H9 (cell line): Measurements from ENCODE around the gene C1orf116. TPM values are rescaled to one million over a fixed set of nuclear protein-coding genes. Genes with fewer than 3 reads are reported as not detected.

Experiments used
- DNase-seq: peaks from one replicate; pipeline ENCODE4 v3.0.0-alpha.2; 2017
- H2AFZ ChIP-seq: one replicate; pipeline ENCODE4 v1.6.1; 2013; ENCODE audit warnings: mild to moderate bottlenecking, low read length, control low read depth, moderate library complexity
- H2AK5ac ChIP-seq: 2 replicates; pipeline ENCODE4 v1.6.1; 2013; ENCODE audit warnings: low read length, control low read depth, mixed read lengths; ENCODE audit not compliant: insufficient read length
- H2BK120ac ChIP-seq: one replicate; pipeline ENCODE4 v1.6.1; 2013; ENCODE audit warnings: low read depth, mild to moderate bottlenecking, low read length, control low read depth, inconsistent platforms; ENCODE audit not compliant: poor library complexity, severe bottlenecking
- H2BK12ac ChIP-seq: 2 replicates; pipeline ENCODE4 v1.6.1; 2013; ENCODE audit warnings: low read length, control low read depth, mixed read lengths, low read depth; ENCODE audit not compliant: insufficient read length
- H2BK15ac ChIP-seq: 2 replicates; pipeline ENCODE4 v1.6.1; 2013; ENCODE audit warnings: low read depth, low read length, control low read depth
- H2BK20ac ChIP-seq: one replicate; pipeline ENCODE4 v1.6.1; 2013; ENCODE audit warnings: low read depth, mild to moderate bottlenecking, low read length, control low read depth, inconsistent platforms; ENCODE audit not compliant: poor library complexity, severe bottlenecking
- H2BK5ac ChIP-seq: 2 replicates; pipeline ENCODE4 v1.6.1; 2013; ENCODE audit warnings: low read length, control low read depth, mixed read lengths; ENCODE audit not compliant: insufficient read length
- H3K14ac ChIP-seq: 2 replicates; pipeline ENCODE4 v1.6.1; 2013; ENCODE audit warnings: low read length, control low read depth; ENCODE audit not compliant: insufficient read depth
- H3K18ac ChIP-seq: 2 replicates; pipeline ENCODE4 v1.6.1; 2013; ENCODE audit warnings: low read depth, mild to moderate bottlenecking, mixed read lengths, low read length, control low read depth; ENCODE audit not compliant: insufficient read length
- H3K23ac ChIP-seq: 2 replicates; pipeline ENCODE4 v1.6.1; 2013; ENCODE audit warnings: low read length, control low read depth, mixed read lengths, low read depth; ENCODE audit not compliant: insufficient read length
- H3K23me2 ChIP-seq: 2 replicates; pipeline ENCODE4 v1.6.1; 2013; ENCODE audit warnings: low read depth, mild to moderate bottlenecking, mixed read lengths, low read length, control low read depth; ENCODE audit not compliant: insufficient read length, poor library complexity, severe bottlenecking
- H3K27ac ChIP-seq: 2 replicates; pipeline ENCODE4 v1.5.1; 2013; ENCODE audit warnings: low read length, control low read depth, mixed read lengths, low read depth; ENCODE audit not compliant: insufficient read length
- H3K27me3 ChIP-seq: 2 replicates; pipeline ENCODE4 v1.6.1; 2013; ENCODE audit warnings: low read length, control low read depth, inconsistent platforms; ENCODE audit not compliant: insufficient read depth
- H3K4ac ChIP-seq: 2 replicates; pipeline ENCODE4 v1.6.1; 2013; ENCODE audit warnings: low read depth, mild to moderate bottlenecking, control low read depth, inconsistent platforms, low read length, moderate library complexity
- H3K4me1 ChIP-seq: 2 replicates; pipeline ENCODE4 v1.6.1; 2013; ENCODE audit warnings: low read length, control low read depth, inconsistent platforms; ENCODE audit not compliant: insufficient read depth
- H3K4me2 ChIP-seq: 2 replicates; pipeline ENCODE4 v1.6.1; 2013; ENCODE audit warnings: low read length, control low read depth, mixed read lengths; ENCODE audit not compliant: insufficient read length, insufficient read depth
- H3K56ac ChIP-seq: 2 replicates; pipeline ENCODE4 v1.6.1; 2013; ENCODE audit warnings: low read depth, mild to moderate bottlenecking, mixed read lengths, low read length, control low read depth; ENCODE audit not compliant: insufficient read length
- H3K79me1 ChIP-seq: 2 replicates; pipeline ENCODE4 v1.6.1; 2013; ENCODE audit warnings: low read depth, mild to moderate bottlenecking, moderate library complexity, low read length, control low read depth, inconsistent platforms; ENCODE audit not compliant: insufficient read depth, poor library complexity, severe bottlenecking
- H3K79me2 ChIP-seq: 2 replicates; pipeline ENCODE4 v1.6.1; 2013; ENCODE audit warnings: low read length, control low read depth, inconsistent platforms; ENCODE audit not compliant: insufficient read depth
- H3K9ac ChIP-seq: 2 replicates; pipeline ENCODE4 v1.6.1; 2013; ENCODE audit warnings: low read length, control low read depth, mixed read lengths; ENCODE audit not compliant: insufficient read length; ENCODE audit errors: extremely low read depth
- H3K9me3 ChIP-seq: one replicate; pipeline ENCODE4 v1.6.1; 2013; ENCODE audit warnings: low read depth, low read length, inconsistent platforms; ENCODE audit not compliant: control insufficient read depth
- H3T11ph ChIP-seq: one replicate; pipeline ENCODE4 v1.6.1; 2013; ENCODE audit warnings: mild to moderate bottlenecking, low read length, control low read depth, inconsistent platforms
- H4K20me1 ChIP-seq: one replicate; pipeline ENCODE4 v1.6.1; 2013; ENCODE audit not compliant: control insufficient read depth, insufficient read length, insufficient read depth
- H4K5ac ChIP-seq: 2 replicates; pipeline ENCODE4 v1.6.1; 2013; ENCODE audit warnings: low read depth, mild to moderate bottlenecking, mixed read lengths, low read length, control low read depth; ENCODE audit not compliant: insufficient read length
- H4K8ac ChIP-seq: replicated peaks from 2 replicates; pipeline ENCODE4 v1.6.1; 2013; ENCODE audit warnings: low read length, control low read depth, mixed read lengths, low read depth; ENCODE audit not compliant: insufficient read length
- H4K91ac ChIP-seq: 2 replicates; pipeline ENCODE4 v1.6.1; 2013; ENCODE audit warnings: low read depth, mild to moderate bottlenecking, moderate library complexity, mixed read lengths, low read length, control low read depth; ENCODE audit not compliant: insufficient read length
- H3K27ac Mint-ChIP-seq, 3 experiments: 2 replicates in 2 of 3; 3 replicates in 1 of 3; pipeline ENCODE4 v1.8.0; 2020 to 2021; ENCODE audit warnings: mixed read lengths in 3 of 3, mild to moderate bottlenecking in 1 of 3, moderate library complexity in 1 of 3
- H3K27me3 Mint-ChIP-seq: 2 replicates; pipeline ENCODE4 v1.8.0; 2021; ENCODE audit warnings: low read depth, mild to moderate bottlenecking, moderate library complexity, mixed read lengths
- H3K36me3 Mint-ChIP-seq, 3 experiments: 2 replicates in 2 of 3; 3 replicates in 1 of 3; pipeline ENCODE4 v1.8.0; 2020 to 2021; ENCODE audit warnings: low read depth in 3 of 3, mixed read lengths in 3 of 3; ENCODE audit not compliant: insufficient read depth in 1 of 3
- H3K4me1 Mint-ChIP-seq, 2 experiments: 2 replicates each; pipeline ENCODE4 v1.8.0; 2020; ENCODE audit warnings: mixed read lengths in 2 of 2
- H3K4me3 Mint-ChIP-seq, 2 experiments: 2 replicates in 1 of 2; 3 replicates in 1 of 2; pipeline ENCODE4 v1.8.0; 2020 to 2021; ENCODE audit warnings: mild to moderate bottlenecking in 2 of 2, mixed read lengths in 2 of 2, moderate library complexity in 1 of 2
- H3K9me3 Mint-ChIP-seq, 2 experiments: 2 replicates in 1 of 2; 3 replicates in 1 of 2; pipeline ENCODE4 v1.8.0; 2020; ENCODE audit warnings: mild to moderate bottlenecking in 2 of 2, mixed read lengths in 2 of 2, moderate library complexity in 1 of 2
- WGBS: extraction: QIAGEN DNeasy Blood & Tissue Kit; methylation state at CpG from one replicate; pipeline ENCODE4 v1.1.7; 2013; ENCODE audit warnings: missing lambda C conversion rate, low lambda C conversion rate, mixed read lengths; ENCODE audit not compliant: insufficient read length; ENCODE audit errors: extremely low coverage; 5-methylcytosine and 5-hydroxymethylcytosine counted together
- total RNA-seq: library from RNA; stranded (reverse); gene quantifications from 2 replicates; pipeline ENCODE4 v1.2.1, GENCODE V29; 2021
- TF ChIP-seq, protein P1 (sequence below): fragments of 200-600 bp; sonication (generic); conservative IDR thresholded peaks from 3 replicates; pipeline ENCODE4 v1.8.0; 2021; ENCODE audit warnings: antibody characterized with exemption, mild to moderate bottlenecking

Gene C1orf116
- total RNA-seq, 1 experiment from 2014 or later: 0.48 TPM

DNA sequence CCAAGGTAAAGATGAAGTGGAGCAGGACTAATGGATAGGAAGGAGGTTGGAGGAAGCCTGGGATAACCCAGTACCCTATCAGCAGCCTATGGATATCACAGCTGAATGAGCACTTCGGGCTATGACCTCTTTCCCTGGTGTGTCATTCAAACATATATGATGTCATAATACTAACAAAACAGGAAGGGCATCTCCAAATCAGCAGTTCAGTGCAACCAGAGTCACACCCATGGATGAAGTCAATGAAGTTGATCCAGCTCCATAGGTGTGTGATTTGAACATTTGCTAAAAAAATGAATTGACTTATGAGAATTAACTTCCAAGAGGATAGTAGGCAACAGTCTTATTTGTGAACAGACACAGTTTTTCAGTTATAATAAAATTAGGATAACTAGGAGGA lies 1.7 kb upstream of the C1orf116 start:
- Histone ChIP-seq H3K4ac (no peak overlapping the region), H4K91ac (no peak overlapping the region), H3K9ac (no peak overlapping the region), H3K23me2 (no peaks in the 10 kb centered on the region), H3K4me1 (peaks cover 20% of the 10 kb centered on the region), H3K56ac (no peak overlapping the region), H4K5ac (no peak overlapping the region), H3K9me3 (no peaks in the 10 kb centered on the region), H3K79me1 (no peaks in the 10 kb centered on the region), H2BK15ac (no peak overlapping the region), H3K18ac (no peak overlapping the region), H4K8ac (no peak overlapping the region), H2BK20ac (no peak overlapping the region), H3K79me2 (no peaks in the 10 kb centered on the region; the same call in 1 of the 2 replicates), H2AK5ac (no peak overlapping the region), H3K4me2 (no peak overlapping the region), H3K23ac (no peak overlapping the region), H2BK120ac (no peak overlapping the region), H2AFZ (no peak overlapping the region), H2BK12ac (no peak overlapping the region), H2BK5ac (no peak overlapping the region), H3K14ac (no peak overlapping the region), H3K27me3 (no peaks in the 10 kb centered on the region), H3T11ph (no peak overlapping the region), H4K20me1 (no peaks in the 10 kb centered on the region), H3K27ac (no peak overlapping the region)
- TF ChIP-seq, protein P1, sequence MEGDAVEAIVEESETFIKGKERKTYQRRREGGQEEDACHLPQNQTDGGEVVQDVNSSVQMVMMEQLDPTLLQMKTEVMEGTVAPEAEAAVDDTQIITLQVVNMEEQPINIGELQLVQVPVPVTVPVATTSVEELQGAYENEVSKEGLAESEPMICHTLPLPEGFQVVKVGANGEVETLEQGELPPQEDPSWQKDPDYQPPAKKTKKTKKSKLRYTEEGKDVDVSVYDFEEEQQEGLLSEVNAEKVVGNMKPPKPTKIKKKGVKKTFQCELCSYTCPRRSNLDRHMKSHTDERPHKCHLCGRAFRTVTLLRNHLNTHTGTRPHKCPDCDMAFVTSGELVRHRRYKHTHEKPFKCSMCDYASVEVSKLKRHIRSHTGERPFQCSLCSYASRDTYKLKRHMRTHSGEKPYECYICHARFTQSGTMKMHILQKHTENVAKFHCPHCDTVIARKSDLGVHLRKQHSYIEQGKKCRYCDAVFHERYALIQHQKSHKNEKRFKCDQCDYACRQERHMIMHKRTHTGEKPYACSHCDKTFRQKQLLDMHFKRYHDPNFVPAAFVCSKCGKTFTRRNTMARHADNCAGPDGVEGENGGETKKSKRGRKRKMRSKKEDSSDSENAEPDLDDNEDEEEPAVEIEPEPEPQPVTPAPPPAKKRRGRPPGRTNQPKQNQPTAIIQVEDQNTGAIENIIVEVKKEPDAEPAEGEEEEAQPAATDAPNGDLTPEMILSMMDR: no peak
- no CpG with 5 or more reads among the region's 1 CpG for WGBS
- H3K4me3 Mint-ChIP-seq: no peak overlapping the region
- no peaks in the 10 kb centered on the region for H3K9me3 Mint-ChIP-seq
- peak overlapping the region in 1 of 3 experiments; percentile 6; a peak in 1 of 7 replicates for H3K27ac Mint-ChIP-seq
- DNase-seq: no peak
- H3K27me3 Mint-ChIP-seq: no peaks in the 10 kb centered on the region
- H3K36me3 Mint-ChIP-seq: no peaks in the 10 kb centered on the region; a peak in 1 of 7 replicates
- H3K4me1 Mint-ChIP-seq: peaks cover 44 to 46% of the 10 kb centered on the region in 2 experiments
